Measurements from ENCODE around the gene COMMD1.

The COMMD1 gene

DNA sequence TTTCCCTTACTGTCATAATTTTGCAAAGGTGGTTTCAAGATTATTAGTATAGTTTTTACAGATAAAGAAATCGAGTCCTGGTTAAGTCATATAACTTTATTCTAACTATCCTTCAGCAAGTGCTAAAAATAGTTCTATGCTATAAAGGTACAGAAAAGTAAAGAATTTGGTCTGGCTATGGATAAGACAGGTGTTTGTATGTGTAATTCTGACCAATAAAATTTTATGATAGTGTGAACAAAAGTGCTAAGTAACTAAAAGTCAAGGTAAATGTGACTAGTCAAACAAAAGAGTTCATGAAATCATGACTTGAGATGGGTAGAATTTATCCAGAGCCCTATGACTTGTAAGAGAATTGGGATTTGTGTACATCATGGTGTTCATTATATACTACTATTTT is 140.7 kb downstream of the COMMD1 start:
- no CpG with 5 or more reads among the region's 1 CpG for WGBS, 2 experiments (ENCODE audit: insufficient coverage in 2 of 2)
- H3K4me3 ChIP-seq (ENCODE audit: extremely low read depth, insufficient read depth, low read length, poor library complexity, severe bottlenecking): no peak overlapping the region
- no peaks in the 10 kb centered on the region for H3K36me3 ChIP-seq (ENCODE audit: control insufficient read depth, insufficient read depth, low read length)
- no peak overlapping the region for H3K27ac ChIP-seq (ENCODE audit: low read depth, low read length, severe bottlenecking)
- peaks cover 6% of the 10 kb centered on the region for H3K9me3 ChIP-seq (ENCODE audit: control insufficient read depth, low read length)
- no peaks in the 10 kb centered on the region for H3K4me1 ChIP-seq (ENCODE audit: control insufficient read depth, insufficient read depth, low read length, poor library complexity, severe bottlenecking)

DNA sequence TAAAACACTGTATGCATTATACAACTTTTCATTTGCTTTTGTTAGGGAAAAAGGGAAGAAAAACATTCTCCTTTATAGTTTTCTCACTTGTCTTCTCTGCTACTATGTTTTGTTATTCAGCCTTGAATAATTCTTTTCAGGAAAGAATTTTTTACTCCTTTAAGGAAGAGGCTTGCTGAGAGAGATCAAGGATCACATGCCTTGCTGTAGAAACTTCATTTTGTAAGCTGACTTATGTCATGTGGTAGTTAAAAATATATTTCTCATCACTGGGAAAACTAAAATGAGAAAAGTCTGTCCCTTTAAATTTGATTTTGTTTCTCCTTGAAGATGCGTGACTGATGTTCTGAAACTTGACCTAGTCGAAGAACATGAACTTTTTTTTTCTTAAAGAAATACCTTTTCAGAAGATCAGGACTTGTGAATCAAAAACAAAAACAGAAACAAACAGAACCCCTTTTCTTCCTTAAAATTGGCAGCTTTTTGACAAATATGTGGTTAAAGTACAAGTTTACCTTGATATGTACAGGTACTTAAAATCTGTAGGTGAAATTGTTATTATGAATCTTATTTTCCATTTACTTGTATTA is 145.1 kb downstream of the COMMD1 start:
- 80% methylated on average over 1 of the region's 2 CpGs; no CpG with 5 or more reads in 1 of the 2 experiments for WGBS, 2 experiments (ENCODE audit: insufficient coverage in 2 of 2)
- Histone ChIP-seq H3K9me3 (ENCODE audit: control insufficient read depth, low read length) (no peaks in the 10 kb centered on the region), H3K4me3 (ENCODE audit: extremely low read depth, insufficient read depth, low read length, poor library complexity, severe bottlenecking) (no peak overlapping the region)

DNA sequence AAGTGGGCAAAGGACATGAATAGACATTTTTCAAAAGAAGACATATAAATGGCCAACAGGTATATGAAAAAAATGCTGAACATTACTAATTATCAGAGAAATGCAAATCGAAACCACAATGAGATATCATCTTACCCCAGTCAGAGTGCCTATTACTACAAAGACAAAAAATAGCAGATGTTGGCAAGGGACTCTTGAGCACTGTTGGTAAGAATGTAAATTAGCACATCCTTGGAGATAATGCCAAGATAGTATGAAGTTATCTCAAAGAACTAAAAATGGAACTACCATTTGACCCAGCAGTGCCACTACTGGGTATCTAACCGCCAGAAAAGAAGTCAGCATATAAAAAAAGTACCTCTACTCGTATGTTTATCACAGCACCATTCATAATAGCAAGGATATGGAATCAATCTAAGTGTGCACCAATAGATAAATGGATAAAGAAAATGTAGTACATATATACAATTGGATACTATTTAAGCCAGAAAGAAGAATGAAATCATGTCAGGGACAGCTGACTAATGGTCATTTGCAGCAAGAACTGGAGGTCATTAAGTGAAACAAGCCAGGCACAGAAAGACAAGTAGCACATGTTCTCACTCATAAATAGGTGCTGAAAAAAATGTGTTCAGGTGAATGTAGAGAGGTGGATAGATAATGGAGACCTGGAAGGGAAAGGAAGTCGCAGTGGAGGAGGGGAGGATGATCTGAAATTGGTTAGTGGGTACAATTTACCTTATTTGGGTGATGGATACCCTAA is 148.7 kb downstream of the COMMD1 start:
- WGBS, 2 experiments (ENCODE audit: insufficient coverage in 2 of 2): no CpG with 5 or more reads among the region's 4 CpGs
- Histone ChIP-seq H3K9me3 (ENCODE audit: control insufficient read depth, low read length) (no peaks in the 10 kb centered on the region), H3K4me3 (ENCODE audit: extremely low read depth, insufficient read depth, low read length, poor library complexity, severe bottlenecking) (no peak overlapping the region), H3K27ac (ENCODE audit: low read depth, low read length, severe bottlenecking) (no peak overlapping the region), H3K4me1 (ENCODE audit: control insufficient read depth, insufficient read depth, low read length, poor library complexity, severe bottlenecking) (no peaks in the 10 kb centered on the region), H3K36me3 (ENCODE audit: control insufficient read depth, insufficient read depth, low read length) (no peaks in the 10 kb centered on the region)

More for the DNA sequence above, 145.1 kb downstream of the COMMD1 start:
- no peaks in the 10 kb centered on the region for H3K4me1 ChIP-seq (ENCODE audit: control insufficient read depth, insufficient read depth, low read length, poor library complexity, severe bottlenecking)
- H3K27ac ChIP-seq (ENCODE audit: low read depth, low read length, severe bottlenecking): no peak overlapping the region
- no peaks in the 10 kb centered on the region for H3K36me3 ChIP-seq (ENCODE audit: control insufficient read depth, insufficient read depth, low read length)

DNA sequence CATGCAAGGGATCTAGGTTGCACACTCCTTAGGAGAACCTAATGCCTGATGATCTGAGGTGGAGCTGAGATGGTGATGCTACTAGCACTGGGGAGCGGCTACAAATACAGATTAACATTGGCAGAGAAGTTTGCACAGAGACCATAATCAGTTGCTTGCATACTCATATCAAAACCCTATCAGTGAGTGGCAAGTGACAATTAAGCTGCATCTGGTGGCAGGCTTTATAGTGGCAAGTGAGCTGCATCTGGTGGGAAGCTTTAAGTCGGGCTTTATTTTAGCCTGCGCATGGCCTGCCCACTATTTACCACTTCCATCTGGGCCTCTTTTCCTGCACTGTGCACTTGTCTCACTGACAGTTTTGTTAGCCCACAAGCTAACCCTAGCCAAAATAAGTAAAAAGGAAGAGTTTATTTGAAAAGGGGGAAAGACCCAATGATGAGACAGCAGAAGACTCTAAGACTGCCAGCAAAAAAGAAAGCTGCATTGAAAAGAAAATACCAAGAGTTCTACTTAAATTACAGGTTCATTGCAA is 149.5 kb downstream of the COMMD1 start:
- Histone ChIP-seq H3K4me1 (ENCODE audit: control insufficient read depth, insufficient read depth, low read length, poor library complexity, severe bottlenecking) (no peaks in the 10 kb centered on the region), H3K36me3 (ENCODE audit: control insufficient read depth, insufficient read depth, low read length) (no peaks in the 10 kb centered on the region), H3K4me3 (ENCODE audit: extremely low read depth, insufficient read depth, low read length, poor library complexity, severe bottlenecking) (no peak overlapping the region), H3K27ac (ENCODE audit: low read depth, low read length, severe bottlenecking) (no peak overlapping the region), H3K9me3 (ENCODE audit: control insufficient read depth, low read length) (no peaks in the 10 kb centered on the region)
- 80 to 90% methylated on average over 1 to 2 of the region's 3 CpGs for WGBS, 2 experiments (ENCODE audit: insufficient coverage in 2 of 2)

DNA sequence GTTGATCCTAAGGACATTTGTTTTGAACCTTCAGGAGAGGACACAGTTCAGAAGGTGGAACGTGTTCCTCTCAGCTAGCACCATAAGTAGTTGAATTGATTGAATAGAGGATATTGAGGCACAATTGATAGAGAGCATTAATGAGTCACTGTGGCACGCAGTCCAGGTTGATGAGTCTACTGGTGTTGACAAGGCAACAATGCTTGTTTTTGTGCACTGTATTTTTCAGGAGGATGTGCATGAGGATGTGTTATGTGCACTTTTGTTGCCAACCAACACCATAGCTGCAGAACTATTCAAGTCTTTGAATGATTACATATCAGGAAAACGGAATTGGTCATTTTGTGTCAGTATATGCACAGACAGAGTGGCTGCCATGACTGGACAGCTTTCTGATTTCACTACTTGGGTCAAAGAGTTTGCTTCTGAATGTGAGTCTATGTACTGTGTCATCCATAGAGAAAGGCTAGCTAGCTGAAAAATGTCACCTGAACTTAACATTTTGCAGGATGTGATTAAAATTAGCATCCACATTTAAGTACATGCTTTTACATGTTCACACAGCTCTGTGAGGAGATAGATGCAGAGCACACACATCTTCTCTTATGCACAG is 150.4 kb downstream of the COMMD1 start:
- Histone ChIP-seq H3K27ac (ENCODE audit: low read depth, low read length, severe bottlenecking) (no peak overlapping the region), H3K4me1 (ENCODE audit: control insufficient read depth, insufficient read depth, low read length, poor library complexity, severe bottlenecking) (no peaks in the 10 kb centered on the region), H3K4me3 (ENCODE audit: extremely low read depth, insufficient read depth, low read length, poor library complexity, severe bottlenecking) (no peak overlapping the region), H3K9me3 (ENCODE audit: control insufficient read depth, low read length) (no peaks in the 10 kb centered on the region), H3K36me3 (ENCODE audit: control insufficient read depth, insufficient read depth, low read length) (no peaks in the 10 kb centered on the region)
- 97% methylated on average over 2 to 3 of the region's 3 CpGs for WGBS, 2 experiments (ENCODE audit: insufficient coverage in 2 of 2)

DNA sequence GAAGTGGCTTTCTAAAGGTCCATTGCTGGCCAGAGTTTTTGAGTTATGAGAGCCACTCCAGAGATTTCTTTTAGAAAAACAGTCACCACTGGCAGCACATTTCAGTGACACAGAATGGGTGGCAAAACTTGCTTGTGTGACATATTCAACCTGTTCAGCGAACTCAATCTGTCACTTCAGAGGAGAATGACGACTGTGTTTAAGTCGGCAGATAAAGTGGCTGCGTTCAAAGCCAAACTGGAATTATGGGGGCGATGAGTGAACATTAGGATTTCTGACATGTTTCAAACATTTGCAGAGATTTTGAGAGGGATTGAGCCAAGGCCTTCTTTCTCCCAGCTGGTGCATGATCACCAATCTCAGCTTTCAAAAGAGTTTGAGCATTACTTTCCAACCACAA is 150.9 kb downstream of the COMMD1 start:
- no peak overlapping the region for H3K27ac ChIP-seq (ENCODE audit: low read depth, low read length, severe bottlenecking)
- 88 to 93% methylated on average over 5 of the region's 5 CpGs for WGBS, 2 experiments (ENCODE audit: insufficient coverage in 2 of 2)
- H3K9me3 ChIP-seq (ENCODE audit: control insufficient read depth, low read length): no peaks in the 10 kb centered on the region
- no peak overlapping the region for H3K4me3 ChIP-seq (ENCODE audit: extremely low read depth, insufficient read depth, low read length, poor library complexity, severe bottlenecking)
- no peaks in the 10 kb centered on the region for H3K4me1 ChIP-seq (ENCODE audit: control insufficient read depth, insufficient read depth, low read length, poor library complexity, severe bottlenecking)
- H3K36me3 ChIP-seq (ENCODE audit: control insufficient read depth, insufficient read depth, low read length): no peaks in the 10 kb centered on the region

DNA sequence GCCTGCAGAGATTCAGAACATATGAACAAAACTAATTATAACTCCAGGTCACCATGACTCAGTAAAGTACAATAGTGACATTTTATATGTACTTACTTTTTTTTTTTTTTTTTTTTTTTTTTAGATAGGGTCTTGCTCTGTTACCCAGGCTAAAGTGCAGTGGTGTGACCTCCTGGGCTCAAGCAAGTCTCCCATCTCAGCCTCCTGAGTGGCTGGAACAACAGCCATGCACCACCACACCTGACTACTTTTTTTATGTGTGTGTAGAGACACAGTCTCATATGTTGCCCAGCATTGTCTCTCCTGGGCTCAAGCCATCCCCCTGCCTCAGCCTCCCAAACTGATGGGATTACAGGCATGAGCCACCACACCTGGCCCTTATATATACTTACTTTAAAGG is 159.8 kb downstream of the COMMD1 start:
- H3K4me1 ChIP-seq (ENCODE audit: control insufficient read depth, insufficient read depth, low read length, poor library complexity, severe bottlenecking): no peaks in the 10 kb centered on the region
- no peaks in the 10 kb centered on the region for H3K36me3 ChIP-seq (ENCODE audit: control insufficient read depth, insufficient read depth, low read length)
- H3K9me3 ChIP-seq (ENCODE audit: control insufficient read depth, low read length): no peaks in the 10 kb centered on the region
- no peak overlapping the region for H3K27ac ChIP-seq (ENCODE audit: low read depth, low read length, severe bottlenecking)
- no peak overlapping the region for H3K4me3 ChIP-seq (ENCODE audit: extremely low read depth, insufficient read depth, low read length, poor library complexity, severe bottlenecking)

GRCh38 chr2:62071126-62071598 is 165.7 kb downstream of the COMMD1 start:
- Histone ChIP-seq H3K4me3 (ENCODE audit: extremely low read depth, insufficient read depth, low read length, poor library complexity, severe bottlenecking) (no peak overlapping the region), H3K9me3 (ENCODE audit: control insufficient read depth, low read length) (peaks cover 14% of the 10 kb centered on the region), H3K36me3 (ENCODE audit: control insufficient read depth, insufficient read depth, low read length) (peaks cover 4% of the 10 kb centered on the region), H3K4me1 (ENCODE audit: control insufficient read depth, insufficient read depth, low read length, poor library complexity, severe bottlenecking) (no peaks in the 10 kb centered on the region), H3K27ac (ENCODE audit: low read depth, low read length, severe bottlenecking) (no peak overlapping the region)
- 88 to 100% methylated on average over 2 to 4 of the region's 6 CpGs for WGBS, 2 experiments (ENCODE audit: insufficient coverage in 2 of 2)

- H3K4me1 ChIP-seq (ENCODE audit: control insufficient read depth, insufficient read depth, low read length, poor library complexity, severe bottlenecking): no peaks in the 10 kb centered on the region
- H3K4me3 ChIP-seq (ENCODE audit: extremely low read depth, insufficient read depth, low read length, poor library complexity, severe bottlenecking): no peak overlapping the region
- no peak overlapping the region for H3K27ac ChIP-seq (ENCODE audit: low read depth, low read length, severe bottlenecking)
- H3K9me3 ChIP-seq (ENCODE audit: control insufficient read depth, low read length): peaks cover 14% of the 10 kb centered on the region
- H3K36me3 ChIP-seq (ENCODE audit: control insufficient read depth, insufficient read depth, low read length): peaks cover 4% of the 10 kb centered on the region
- WGBS, 2 experiments (ENCODE audit: insufficient coverage in 2 of 2): 97% methylated on average over 6 to 7 of the region's 7 CpGs
Measured at GRCh38 chr2:62071760-62072680, 166.5 kb downstream of the COMMD1 start.

- no peak overlapping the region for H3K27ac ChIP-seq (ENCODE audit: low read depth, low read length, severe bottlenecking)
- peaks cover 14% of the 10 kb centered on the region for H3K9me3 ChIP-seq (ENCODE audit: control insufficient read depth, low read length)
- peaks cover 4% of the 10 kb centered on the region for H3K36me3 ChIP-seq (ENCODE audit: control insufficient read depth, insufficient read depth, low read length)
- no peak overlapping the region for H3K4me3 ChIP-seq (ENCODE audit: extremely low read depth, insufficient read depth, low read length, poor library complexity, severe bottlenecking)
- WGBS, 2 experiments (ENCODE audit: insufficient coverage in 2 of 2): 70 to 76% methylated on average over 2 of the region's 2 CpGs
- no peaks in the 10 kb centered on the region for H3K4me1 ChIP-seq (ENCODE audit: control insufficient read depth, insufficient read depth, low read length, poor library complexity, severe bottlenecking)
Measured at GRCh38 chr2:62074233-62074632, 168.8 kb downstream of the COMMD1 start.
